HG03354 (cell line): ENCODE measurements around the gene TMED7.
"Not testable (repeated sequence)": the region's sequence is repeated elsewhere in the genome, so short reads cannot be mapped to it uniquely, and the experiment has no call there.

Experiments used
- ATAC-seq: cut with Tn5 transposase; IDR thresholded peaks from one replicate; pipeline ENCODE4 v1.9.1; 2021; ENCODE audit warnings: mild to moderate bottlenecking; ENCODE audit not compliant: unreplicated experiment, poor library complexity, severe bottlenecking

TMED7 gene

GRCh38 chr5:115625579-115626444, at the start of gene TMED7:
Gene TMED7, minus strand, starts transcription at chr5:115626036. Its CDS starts 244 bp downstream, at chr5:115625792.
- ATAC-seq, result peak; percentile 91

- ATAC-seq, result not testable (repeated sequence)
Observed at GRCh38 chr5:115674782-115675181, 48.9 kb upstream of the TMED7 start.

- ATAC-seq, result no peak
Observed at GRCh38 chr5:115673596-115673995, 47.8 kb upstream of the TMED7 start.

GRCh38 chr5:115671939-115672338, 46.1 kb upstream of the TMED7 start:
- no peak for ATAC-seq

- ATAC-seq, result no peak
Observed at GRCh38 chr5:115666023-115666422, 40.2 kb upstream of the TMED7 start.

- ATAC-seq, result no peak
Observed at GRCh38 chr5:115661563-115661962, 35.7 kb upstream of the TMED7 start.

GRCh38 chr5:115661101-115661500, 35.3 kb upstream of the TMED7 start:
- ATAC-seq, result no peak

GRCh38 chr5:115657881-115658233, 32.0 kb upstream of the TMED7 start:
- no peak for ATAC-seq

- ATAC-seq, result no peak
Observed at GRCh38 chr5:115657125-115657880, 31.5 kb upstream of the TMED7 start.

GRCh38 chr5:115656404-115656803, 30.6 kb upstream of the TMED7 start:
- no peak for ATAC-seq

GRCh38 chr5:115655994-115656393, 30.2 kb upstream of the TMED7 start:
- no peak for ATAC-seq

- no peak for ATAC-seq
Observed at GRCh38 chr5:115649541-115649940, 23.7 kb upstream of the TMED7 start.

GRCh38 chr5:115648056-115648455, 22.2 kb upstream of the TMED7 start:
- ATAC-seq, result no peak

GRCh38 chr5:115645386-115645785, 19.6 kb upstream of the TMED7 start:
- not testable (repeated sequence) for ATAC-seq

- no peak for ATAC-seq
Observed at GRCh38 chr5:115644046-115644445, 18.2 kb upstream of the TMED7 start.

GRCh38 chr5:115641948-115642347, 16.1 kb upstream of the TMED7 start:
- no peak for ATAC-seq

GRCh38 chr5:115640274-115640673, 14.4 kb upstream of the TMED7 start:
- no peak for ATAC-seq

GRCh38 chr5:115639377-115639776, 13.5 kb upstream of the TMED7 start:
- ATAC-seq, result no peak

- no peak for ATAC-seq
Observed at GRCh38 chr5:115637507-115637906, 11.7 kb upstream of the TMED7 start.

GRCh38 chr5:115636008-115636407, 10.2 kb upstream of the TMED7 start:
- ATAC-seq, result no peak
